AG20443 (cell line): Measurements from ENCODE around the gene CMTM2.
A peak's percentile ranks its signal among the peaks of the same experiment; 100 is the strongest.
"Not testable (repeated sequence)": the region's sequence is repeated elsewhere in the genome, so short reads cannot be mapped to it uniquely, and the experiment has no call there.

Source experiments
- DNase-seq: peaks from one replicate; pipeline ENCODE4 v3.0.0; 2012; ENCODE audit warnings: low spot score, mixed read lengths

CMTM2 gene

GRCh38 chr16:66552286-66553177, 26.7 kb upstream of the CMTM2 start, which contains the start of gene CKLF:
TSS of gene CKLF (plus strand) at chr16:66552576. CDS start at chr16:66552716, 140 bp downstream.
- peak; percentile 99 for DNase-seq

- peak; percentile 16 for DNase-seq
Measured at GRCh38 chr16:66553223-66553622, 26.0 kb upstream of the CMTM2 start.

- no peak for DNase-seq
Measured at GRCh38 chr16:66554021-66554420, 25.2 kb upstream of the CMTM2 start.

GRCh38 chr16:66554495-66554894, 24.8 kb upstream of the CMTM2 start:
- DNase-seq: no peak

DNA sequence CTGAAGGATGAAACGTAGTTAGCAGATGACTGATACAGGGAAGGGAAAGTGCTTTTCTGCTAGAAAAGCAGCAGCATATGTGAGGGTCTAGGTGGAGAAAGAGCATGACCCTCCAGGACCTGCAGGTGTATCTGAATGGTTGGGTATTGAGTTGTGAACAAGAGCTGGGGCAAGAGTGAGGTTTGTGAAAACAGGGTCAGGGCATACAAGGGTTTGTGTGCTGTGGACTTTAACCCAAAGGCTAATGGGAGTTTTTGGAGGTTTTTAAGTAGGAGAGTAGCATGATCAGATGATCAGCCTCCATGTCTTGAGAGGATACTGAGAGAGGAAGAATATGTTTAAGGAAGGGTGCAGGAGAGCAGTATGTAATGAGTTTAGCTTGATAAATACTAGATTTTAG, 19.2 kb upstream of the CMTM2 start:
- no peak for DNase-seq

DNA sequence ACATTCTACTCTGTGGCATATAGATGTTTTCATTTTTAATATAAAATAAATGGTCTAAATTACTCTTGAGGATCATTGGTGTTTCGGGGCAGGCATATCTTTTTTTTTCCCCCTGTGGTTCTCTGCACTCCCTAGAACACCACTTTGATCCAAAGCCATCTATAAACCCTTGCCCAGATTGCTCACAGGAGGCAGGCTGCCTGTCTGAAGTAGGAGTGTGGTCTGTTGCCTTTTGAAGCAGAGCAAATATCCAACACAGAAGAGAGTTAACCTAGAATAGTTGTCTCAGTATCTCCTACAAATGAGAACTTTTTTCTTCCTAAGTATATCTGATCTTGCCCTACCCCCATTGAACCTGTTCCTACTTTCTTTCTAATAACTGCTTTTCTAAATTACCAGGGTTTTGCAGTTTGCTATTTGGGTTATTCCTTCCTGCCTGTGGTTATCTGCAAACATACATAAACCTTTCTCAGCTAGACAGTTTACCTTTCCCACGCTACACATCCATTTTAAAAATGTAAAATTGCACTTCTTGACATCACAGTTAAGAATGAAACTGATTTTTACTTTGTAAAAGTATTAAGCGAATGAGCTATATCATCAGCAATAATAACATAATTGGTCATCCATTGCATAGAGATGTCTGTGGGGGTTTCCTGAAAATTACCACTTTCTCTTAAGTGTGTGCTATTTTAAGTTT, 17.7 kb upstream of the CMTM2 start:
- no peak for DNase-seq

DNA sequence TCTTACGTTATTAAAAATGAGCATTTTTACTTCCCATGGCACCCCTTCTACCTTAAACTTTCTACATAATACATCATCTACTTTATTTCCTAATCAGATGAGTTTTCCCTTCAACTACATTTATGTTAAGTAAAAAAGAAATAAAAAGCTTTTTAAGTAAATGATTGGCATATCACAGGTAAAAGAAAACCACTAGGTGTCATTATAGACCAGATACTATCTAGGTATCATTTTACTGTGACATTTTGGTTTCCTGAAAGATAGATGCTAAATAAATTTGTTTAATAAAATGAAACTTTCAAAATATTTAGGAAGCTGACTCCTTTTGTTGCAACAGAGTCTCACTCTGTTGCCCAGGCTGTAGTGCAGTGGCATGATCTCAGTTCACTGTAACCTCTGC, 16.9 kb upstream of the CMTM2 start:
- no peak for DNase-seq

DNA sequence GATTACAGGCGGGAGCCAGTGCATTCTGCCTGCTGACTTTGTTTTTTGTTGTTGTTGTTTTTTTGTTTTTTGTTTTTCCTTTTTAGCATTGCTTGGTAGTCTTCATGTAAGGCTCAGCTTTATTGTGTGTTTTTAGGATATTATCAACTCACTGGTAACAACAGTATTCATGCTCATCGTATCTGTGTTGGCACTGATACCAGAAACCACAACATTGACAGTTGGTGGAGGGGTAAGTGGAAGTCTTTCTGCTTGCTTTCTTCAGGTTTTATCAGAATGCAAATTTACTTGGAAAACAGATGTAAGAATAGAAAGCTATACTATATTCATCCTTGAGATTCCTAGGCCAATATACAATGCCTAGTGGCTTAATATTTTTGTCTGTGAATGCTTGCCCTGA, 16.3 kb upstream of the CMTM2 start:
- no peak for DNase-seq

DNA sequence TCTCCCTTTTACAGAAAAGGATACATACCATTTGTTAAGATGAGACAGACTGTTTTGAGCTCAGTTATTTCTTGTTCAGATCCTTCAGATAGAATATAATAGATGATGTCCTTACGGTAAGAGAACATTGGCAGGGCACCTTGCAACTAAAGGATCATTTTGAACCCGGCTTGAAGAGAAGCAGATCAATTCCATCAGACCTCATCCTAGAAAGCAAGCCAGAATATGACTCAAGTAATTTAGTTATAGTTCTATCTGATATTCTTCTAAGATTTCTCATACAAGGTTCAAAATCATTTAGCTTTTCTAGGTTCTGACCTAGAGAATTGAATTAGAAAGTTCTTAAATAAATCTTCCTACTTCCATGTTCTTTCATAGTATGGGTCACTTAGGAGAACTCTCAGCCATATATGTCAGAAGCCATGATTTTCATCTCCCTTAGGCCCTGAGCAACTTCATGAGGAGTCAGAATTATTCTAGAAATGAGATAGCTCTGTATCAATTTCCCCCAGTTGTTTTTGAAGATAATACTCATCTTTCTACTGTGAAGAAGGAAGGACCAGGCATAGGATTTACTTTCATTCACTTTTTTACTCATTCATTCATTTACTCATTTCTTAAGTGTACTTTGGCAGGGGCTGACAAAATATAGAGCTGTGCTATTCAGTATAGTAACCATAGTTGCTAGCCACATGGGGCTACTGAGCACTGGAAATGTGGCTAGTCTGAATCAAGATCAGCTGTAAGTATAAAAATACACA, 15.5 kb upstream of the CMTM2 start:
- no peak for DNase-seq

- DNase-seq: no peak
Measured at GRCh38 chr16:66566051-66566901, 13.0 kb upstream of the CMTM2 start, which contains the start of gene CMTM1. TSS of gene CMTM1 (plus strand) at chr16:66566439. CDS start at chr16:66566514, 75 bp downstream.

DNA sequence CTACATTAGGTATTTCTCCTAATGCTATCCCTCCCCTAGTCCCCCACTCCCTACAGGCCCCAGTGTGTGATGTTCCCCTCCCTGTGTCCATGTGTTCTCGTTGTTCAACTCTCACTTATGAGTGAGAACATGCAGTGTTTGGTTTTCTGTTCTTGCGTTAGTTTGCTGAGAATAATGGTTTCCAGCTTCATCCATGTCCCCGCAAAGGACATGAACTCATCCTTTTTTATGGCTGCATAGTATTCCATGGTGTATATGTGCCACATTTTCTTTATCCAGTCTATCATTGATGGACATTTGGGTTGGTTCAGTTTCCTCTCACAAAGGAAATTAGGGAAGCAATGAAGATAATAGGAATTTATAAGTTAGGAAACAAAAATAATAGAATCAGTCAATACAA, 12.0 kb upstream of the CMTM2 start:
- DNase-seq: not testable (repeated sequence)

DNA sequence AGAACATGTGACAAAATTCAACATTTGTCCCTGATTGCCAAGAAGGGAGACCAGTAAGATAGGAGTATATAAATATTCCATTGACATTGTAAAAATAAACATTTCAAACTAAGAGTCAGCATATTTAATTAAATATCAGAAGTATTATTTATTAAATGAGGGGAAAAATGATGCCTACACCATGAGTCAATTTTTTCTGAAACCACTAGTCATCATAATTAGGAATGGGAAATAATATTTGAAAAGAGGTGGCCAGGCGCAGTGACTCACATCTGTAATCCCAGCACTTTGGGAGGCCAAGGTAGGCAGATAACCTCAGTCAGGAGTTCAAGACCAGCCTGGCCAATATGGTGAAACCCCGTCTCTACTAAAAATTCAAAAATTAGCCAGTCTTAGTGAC, 10.9 kb upstream of the CMTM2 start:
- DNase-seq: no peak

DNA sequence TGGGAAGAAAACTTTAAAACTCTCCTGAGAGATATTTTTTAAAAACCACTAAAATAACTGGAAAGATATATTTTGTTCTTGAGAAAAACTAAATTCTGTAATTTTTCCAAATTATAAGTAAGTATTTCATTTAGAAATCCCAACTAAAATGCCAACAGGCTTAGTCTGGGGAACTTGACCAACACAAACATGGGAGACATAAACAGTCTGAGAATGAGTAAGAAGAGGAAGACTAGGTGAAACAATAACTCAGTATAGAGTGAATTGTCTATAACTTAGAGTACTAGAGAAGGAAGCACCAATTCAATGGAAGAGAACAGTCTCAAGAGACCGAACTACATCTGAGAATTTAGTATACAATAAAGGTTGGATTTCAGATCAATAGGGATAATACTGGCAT, 10.1 kb upstream of the CMTM2 start:
- DNase-seq: no peak

GRCh38 chr16:66569827-66570405, 9.3 kb upstream of the CMTM2 start:
- DNase-seq: peak; percentile 39

DNA sequence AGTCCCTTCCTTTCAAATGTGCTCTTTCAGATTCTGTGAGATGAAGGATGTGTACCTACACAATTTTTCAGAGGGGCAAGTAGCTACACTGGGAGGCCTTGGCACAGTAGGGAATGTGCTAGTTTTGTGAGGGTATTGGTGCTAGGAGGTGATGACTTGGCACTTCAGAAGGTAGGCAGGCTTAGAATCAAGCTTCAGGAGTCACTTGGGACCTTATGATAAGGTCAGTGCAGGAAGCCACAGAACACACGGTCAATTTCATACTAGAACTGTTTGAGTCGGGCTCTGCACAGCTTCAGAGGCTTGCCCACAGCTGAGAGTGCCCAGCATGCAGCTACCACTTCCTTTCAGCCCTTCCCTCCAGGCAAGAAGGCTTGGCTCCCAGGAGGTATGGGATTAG, 6.9 kb upstream of the CMTM2 start:
- no peak for DNase-seq

GRCh38 chr16:66574081-66574480, 5.2 kb upstream of the CMTM2 start:
- no peak for DNase-seq

GRCh38 chr16:66574531-66574930, 4.7 kb upstream of the CMTM2 start:
- DNase-seq: no peak

DNA sequence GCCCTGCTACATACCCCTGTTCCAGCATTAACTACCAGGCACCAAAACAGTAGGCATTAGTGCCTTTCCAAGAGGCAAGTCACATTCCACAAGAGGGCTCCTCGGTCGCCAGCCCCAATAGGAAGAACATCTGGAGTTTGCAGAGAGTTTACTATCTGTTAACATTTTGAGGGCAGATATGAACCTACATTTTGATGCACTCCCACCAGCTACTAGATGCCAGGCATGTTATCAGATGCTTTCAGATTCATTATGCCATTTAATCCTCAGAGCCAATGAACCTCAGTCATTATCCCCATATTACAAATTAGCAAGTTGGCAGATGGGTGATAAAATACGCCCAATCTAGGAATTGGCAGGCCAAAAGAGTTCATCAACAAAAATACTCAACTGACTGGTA, 4.2 kb upstream of the CMTM2 start:
- no peak for DNase-seq

DNA sequence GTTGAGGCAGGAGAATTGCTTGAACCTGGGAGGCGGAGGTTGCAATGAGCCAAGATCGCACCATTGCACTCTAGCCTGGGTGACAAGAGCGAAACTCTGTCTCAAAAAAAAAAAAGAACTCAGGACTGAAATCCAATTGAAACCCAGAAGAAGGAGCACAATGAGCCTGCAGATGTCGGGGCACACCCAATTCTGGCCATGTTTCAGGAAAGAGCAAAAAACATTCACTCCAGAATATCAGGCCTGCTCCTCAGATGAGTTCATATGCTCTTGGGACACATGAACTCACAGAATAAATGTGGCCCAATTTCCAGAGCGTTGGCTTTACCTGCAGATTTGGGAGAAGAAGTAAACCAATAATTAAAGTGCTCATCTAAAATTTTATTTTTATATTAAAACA, 3.0 kb upstream of the CMTM2 start:
- DNase-seq: peak; percentile 50

GRCh38 chr16:66580605-66581209, 1.4 kb downstream of the CMTM2 start:
- DNase-seq: peak; percentile 77
